Chondrocyte (in vitro differentiated cells): ENCODE data around the gene TRDMT1. TPM values are rescaled to one million over a fixed set of nuclear protein-coding genes. Genes with fewer than 3 reads are reported as not detected.

Experiments used
- DNase-seq: peaks from one replicate; pipeline ENCODE4 v3.0.0; 2021; ENCODE audit warnings: mixed read lengths, low spot score
- H3K27ac Mint-ChIP-seq: one replicate; pipeline ENCODE4 v1.8.0; 2021; ENCODE audit warnings: mild to moderate bottlenecking, moderate library complexity, mixed read lengths; ENCODE audit not compliant: unreplicated experiment
- H3K27me3 Mint-ChIP-seq: 2 replicates; pipeline ENCODE4 v1.8.0; 2021; ENCODE audit warnings: low read depth, mixed read lengths
- H3K36me3 Mint-ChIP-seq: 2 replicates; pipeline ENCODE4 v1.8.0; 2021; ENCODE audit warnings: low read depth, mixed read lengths
- H3K4me1 Mint-ChIP-seq: 2 replicates; pipeline ENCODE4 v1.8.0; 2021; ENCODE audit warnings: low read depth, mild to moderate bottlenecking, mixed read lengths
- H3K4me3 Mint-ChIP-seq: one replicate; pipeline ENCODE4 v1.8.0; 2021; ENCODE audit warnings: mild to moderate bottlenecking, moderate library complexity, mixed read lengths; ENCODE audit not compliant: unreplicated experiment
- H3K9me3 Mint-ChIP-seq: 2 replicates; pipeline ENCODE4 v1.8.0; 2021; ENCODE audit warnings: low read depth, mixed read lengths
- total RNA-seq: library from RNA; stranded (reverse); gene quantifications from 3 replicates; pipeline ENCODE4 v1.2.1, GENCODE V29; 2021
- TF ChIP-seq, protein P1 (sequence below): fragments of 200-600 bp; sonication (generic); IDR thresholded peaks from 2 replicates; pipeline ENCODE4 v1.5.0; 2021; ENCODE audit warnings: antibody characterized with exemption, mild to moderate bottlenecking, moderate library complexity

The TRDMT1 gene
- total RNA-seq, 1 donor from 2014 or later = 4.7 TPM

DNA sequence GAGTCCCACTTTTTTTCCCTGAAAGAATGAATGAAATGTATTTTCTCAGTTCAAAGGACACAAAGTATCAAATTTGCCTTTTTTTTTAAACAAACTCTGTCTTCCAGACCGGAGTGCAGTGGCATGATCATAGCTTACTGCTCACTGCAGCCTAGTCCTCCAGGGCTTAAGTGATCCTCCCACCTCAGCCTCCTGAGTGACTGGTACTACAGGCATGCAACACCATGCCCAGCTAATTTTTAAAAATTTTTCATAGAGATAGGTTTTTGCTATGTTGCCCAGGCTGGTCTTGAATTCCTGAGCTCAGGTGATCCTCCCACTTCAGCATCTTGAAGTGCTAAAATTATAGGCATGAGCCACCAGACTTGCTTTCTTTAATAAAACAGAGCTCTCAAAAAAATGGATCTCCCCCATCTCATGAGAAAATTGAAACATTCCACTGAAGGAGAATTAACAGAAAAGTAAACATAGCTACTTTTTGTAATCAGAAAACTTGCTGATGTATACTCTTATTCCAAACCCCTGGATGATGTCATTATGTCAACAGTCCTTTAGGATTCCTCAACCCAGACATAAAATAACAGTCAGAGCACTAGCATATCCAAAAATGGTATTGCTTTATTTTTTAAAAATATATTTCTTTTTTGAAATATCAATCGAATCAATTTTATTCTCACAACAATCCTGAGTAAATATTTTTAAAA is 12.3 kb upstream of the TRDMT1 start:
- DNase-seq = no peak
- Mint-ChIP-seq H3K9me3 (no peaks in the 10 kb centered on the region), H3K4me1 (peaks cover 89% of the 10 kb centered on the region), H3K27ac (peak overlapping the region; percentile 83), H3K36me3 (no peaks in the 10 kb centered on the region), H3K27me3 (no peaks in the 10 kb centered on the region), H3K4me3 (peak overlapping the region; percentile 7)
- TF ChIP-seq, protein P1, sequence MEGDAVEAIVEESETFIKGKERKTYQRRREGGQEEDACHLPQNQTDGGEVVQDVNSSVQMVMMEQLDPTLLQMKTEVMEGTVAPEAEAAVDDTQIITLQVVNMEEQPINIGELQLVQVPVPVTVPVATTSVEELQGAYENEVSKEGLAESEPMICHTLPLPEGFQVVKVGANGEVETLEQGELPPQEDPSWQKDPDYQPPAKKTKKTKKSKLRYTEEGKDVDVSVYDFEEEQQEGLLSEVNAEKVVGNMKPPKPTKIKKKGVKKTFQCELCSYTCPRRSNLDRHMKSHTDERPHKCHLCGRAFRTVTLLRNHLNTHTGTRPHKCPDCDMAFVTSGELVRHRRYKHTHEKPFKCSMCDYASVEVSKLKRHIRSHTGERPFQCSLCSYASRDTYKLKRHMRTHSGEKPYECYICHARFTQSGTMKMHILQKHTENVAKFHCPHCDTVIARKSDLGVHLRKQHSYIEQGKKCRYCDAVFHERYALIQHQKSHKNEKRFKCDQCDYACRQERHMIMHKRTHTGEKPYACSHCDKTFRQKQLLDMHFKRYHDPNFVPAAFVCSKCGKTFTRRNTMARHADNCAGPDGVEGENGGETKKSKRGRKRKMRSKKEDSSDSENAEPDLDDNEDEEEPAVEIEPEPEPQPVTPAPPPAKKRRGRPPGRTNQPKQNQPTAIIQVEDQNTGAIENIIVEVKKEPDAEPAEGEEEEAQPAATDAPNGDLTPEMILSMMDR = no peak

DNA sequence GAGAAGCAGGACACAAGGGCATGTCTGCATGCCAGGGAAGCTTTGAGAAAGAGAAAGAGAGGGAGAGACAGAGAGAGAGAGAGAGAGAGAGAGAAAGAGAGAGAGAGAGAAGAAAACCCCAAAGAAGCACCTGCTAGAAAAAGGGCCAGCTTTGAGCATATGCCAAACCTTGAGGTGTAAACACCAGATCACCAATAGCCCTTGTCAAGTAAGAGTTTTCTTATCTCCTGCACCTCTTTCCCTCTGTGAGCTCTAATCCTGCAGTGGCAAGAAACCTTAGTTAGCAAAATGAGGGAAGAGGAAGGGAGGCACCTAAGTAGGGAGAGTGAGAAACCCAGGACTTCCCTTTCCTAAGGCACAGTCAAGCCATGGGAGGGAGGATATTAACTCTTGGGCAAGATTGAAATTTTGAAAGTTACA is 11.3 kb upstream of the TRDMT1 start:
- H3K36me3 Mint-ChIP-seq = no peaks in the 10 kb centered on the region
- no peaks in the 10 kb centered on the region for H3K9me3 Mint-ChIP-seq
- H3K4me3 Mint-ChIP-seq = no peak overlapping the region
- TF ChIP-seq, protein P1 = no peak
- peaks cover 90% of the 10 kb centered on the region for H3K4me1 Mint-ChIP-seq
- no peaks in the 10 kb centered on the region for H3K27me3 Mint-ChIP-seq
- peak overlapping the region; percentile 83 for H3K27ac Mint-ChIP-seq
- no peak for DNase-seq

DNA sequence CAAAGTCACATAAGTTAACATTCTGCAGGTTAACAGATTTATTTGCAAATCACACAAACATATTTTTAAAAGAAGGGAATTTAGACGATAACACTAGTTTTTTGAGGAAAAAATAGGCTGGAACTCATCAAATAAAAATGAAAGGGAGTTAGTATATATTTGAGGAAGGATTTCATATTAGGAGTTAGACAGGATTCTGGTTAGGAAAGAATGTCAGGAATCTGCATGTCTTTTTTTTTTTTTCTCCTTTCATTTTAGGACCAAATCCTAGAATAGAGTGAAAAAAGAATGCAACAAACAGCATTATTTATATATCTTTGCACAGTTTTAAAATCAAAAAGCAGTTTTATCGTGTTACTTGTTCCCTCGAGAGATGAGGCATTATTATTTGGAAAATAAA is 8.9 kb upstream of the TRDMT1 start:
- Mint-ChIP-seq H3K4me3 (peak overlapping the region; percentile 49), H3K27ac (peak overlapping the region; percentile 73), H3K4me1 (peaks cover 84% of the 10 kb centered on the region), H3K9me3 (no peaks in the 10 kb centered on the region), H3K36me3 (no peaks in the 10 kb centered on the region), H3K27me3 (no peaks in the 10 kb centered on the region)
- TF ChIP-seq, protein P1 = no peak
- no peak for DNase-seq

DNA sequence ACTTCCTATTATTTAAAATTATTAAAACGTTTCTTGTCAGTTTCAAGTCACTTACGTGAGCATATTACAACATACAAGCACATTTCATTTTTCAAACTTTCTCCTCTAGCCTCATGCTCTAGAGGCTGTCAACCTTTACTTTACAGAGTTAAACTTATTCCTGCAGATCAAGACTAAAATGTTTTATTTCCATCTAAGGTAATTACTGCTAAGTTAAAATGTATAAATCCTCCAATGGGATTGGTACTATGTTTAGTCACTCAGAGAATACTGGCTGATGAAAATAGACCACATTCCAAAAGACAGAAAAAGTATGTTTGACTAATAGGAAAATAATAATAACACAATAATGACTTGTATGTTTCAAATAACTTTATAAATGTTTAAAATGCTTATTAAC is 8.4 kb upstream of the TRDMT1 start:
- no peak overlapping the region for H3K4me3 Mint-ChIP-seq
- peak overlapping the region; percentile 73 for H3K27ac Mint-ChIP-seq
- DNase-seq = no peak
- no peaks in the 10 kb centered on the region for H3K9me3 Mint-ChIP-seq
- H3K27me3 Mint-ChIP-seq = no peaks in the 10 kb centered on the region
- no peaks in the 10 kb centered on the region for H3K36me3 Mint-ChIP-seq
- peaks cover 79% of the 10 kb centered on the region for H3K4me1 Mint-ChIP-seq
- TF ChIP-seq, protein P1 = no peak

DNA sequence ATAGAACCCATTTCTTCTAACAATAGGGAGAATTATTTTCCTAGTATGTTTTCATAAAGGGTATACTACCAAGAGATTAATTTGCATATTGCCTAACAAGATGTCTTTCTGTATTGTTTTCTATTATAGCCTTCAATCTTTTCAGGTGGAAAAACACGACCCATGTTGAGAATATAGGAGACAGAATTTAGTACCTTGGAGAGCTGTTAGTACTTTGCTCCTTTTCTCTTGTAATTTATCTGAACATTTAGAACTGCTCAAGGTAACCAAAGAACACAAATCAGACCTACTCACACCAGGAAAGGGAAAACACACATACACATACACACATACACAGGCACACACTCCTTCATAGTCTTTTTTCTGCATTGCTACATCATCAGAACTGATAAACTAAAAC is 7.8 kb upstream of the TRDMT1 start:
- peak overlapping the region; percentile 73 for H3K27ac Mint-ChIP-seq
- TF ChIP-seq, protein P1 = no peak
- peaks cover 73% of the 10 kb centered on the region for H3K4me1 Mint-ChIP-seq
- no peaks in the 10 kb centered on the region for H3K9me3 Mint-ChIP-seq
- H3K36me3 Mint-ChIP-seq = no peaks in the 10 kb centered on the region
- DNase-seq = no peak
- H3K27me3 Mint-ChIP-seq = no peaks in the 10 kb centered on the region
- no peak overlapping the region for H3K4me3 Mint-ChIP-seq
